Measurements from ENCODE around the gene WNT2B. TPM values are rescaled to one million over a fixed set of nuclear protein-coding genes. Genes with fewer than 3 reads are reported as not detected.
"Not testable (repeated sequence)": the region's sequence is repeated elsewhere in the genome, so short reads cannot be mapped to it uniquely, and the experiment has no call there.

Gene WNT2B
- polyA plus RNA-seq, 1 donor (not counting 4 experiments of a cell fraction or from before 2014, with no cell fraction given), result 0.51 TPM

GRCh38 chr1:112466078-112466660 is 42.6 kb upstream of the WNT2B start:
- Histone ChIP-seq H3K4me3 (ENCODE audit: control insufficient read depth in 2 of 3, extremely low read depth in 1 of 3, insufficient read depth in 2 of 3, low read depth in 1 of 3, low read length in 3 of 3) (peak overlapping the region in 2 of 3 experiments; percentile 55 to 70), H2AFZ (ENCODE audit: control insufficient read depth, low read length) (peak overlapping the region; percentile 75), H3K9me3 (ENCODE audit: control insufficient read depth, low read depth, low read length) (no peaks in the 10 kb centered on the region), H3K4me1 (ENCODE audit: control insufficient read depth, extremely low read depth, insufficient read depth, low read length) (peaks cover 57% of the 10 kb centered on the region), H3K4me2 (ENCODE audit: control insufficient read depth, extremely low read depth, insufficient read depth, low read depth, low read length) (peak overlapping the region; percentile 92), H3K27ac (ENCODE audit: control insufficient read depth, insufficient read depth, low read length) (peak overlapping the region; percentile 40), H3K9ac (ENCODE audit: control insufficient read depth, extremely low read depth, insufficient read depth, low read length) (peak overlapping the region; percentile 80), H3K27me3 (ENCODE audit: control insufficient read depth, extremely low read depth, insufficient read depth, low read length) (no peaks in the 10 kb centered on the region), H3K36me3 (ENCODE audit: control insufficient read depth in 2 of 2, extremely low read depth in 1 of 2, insufficient read depth in 2 of 2, low read length in 2 of 2) (no peaks in the 10 kb centered on the region), H3K79me2 (ENCODE audit: control insufficient read depth, insufficient read depth, low read length) (no peaks in the 10 kb centered on the region), H3K9me1 (ENCODE audit: control insufficient read depth, extremely low read depth, insufficient read depth, low read length) (peaks cover 3% of the 10 kb centered on the region), H4K20me1 (ENCODE audit: control insufficient read depth, extremely low read depth, insufficient read depth, low read length) (no peaks in the 10 kb centered on the region)
- peak; percentile 13 for FAIRE-seq
- DNase-seq (ENCODE audit: low read depth, low spot score), result peak; percentile 66
- dilution Hi-C loops (cut with MboI; ENCODE audit: extremely low pct_ligation_motif_present, low sequenced_read_pairs), result no loop called here
- TF ChIP-seq EZH2 (IDR thresholded peaks at IDR 0.05; ENCODE audit: low read length), result no peak
- peak; percentile 76 to 89 (median 84) for TF ChIP-seq CTCF (optimal IDR thresholded peaks at IDR 0.05 in 1 of 3, IDR thresholded peaks at IDR 0.05 in 1 of 3, conservative IDR thresholded peaks at IDR 0.05 in 1 of 3; ENCODE audit: extremely low read depth in 1 of 3, insufficient read depth in 2 of 3, low read length in 3 of 3)

- FAIRE-seq; H3K9me3 ChIP-seq (ENCODE audit: control insufficient read depth, low read depth, low read length); H3K79me2 ChIP-seq (ENCODE audit: control insufficient read depth, insufficient read depth, low read length); dilution Hi-C loops (cut with MboI; ENCODE audit: extremely low pct_ligation_motif_present, low sequenced_read_pairs); H3K4me2 ChIP-seq (ENCODE audit: control insufficient read depth, extremely low read depth, insufficient read depth, low read depth, low read length); H3K27ac ChIP-seq (ENCODE audit: control insufficient read depth, insufficient read depth, low read length); H3K9ac ChIP-seq (ENCODE audit: control insufficient read depth, extremely low read depth, insufficient read depth, low read length); H3K36me3 ChIP-seq (ENCODE audit: control insufficient read depth in 2 of 2, extremely low read depth in 1 of 2, insufficient read depth in 2 of 2, low read length in 2 of 2); H4K20me1 ChIP-seq (ENCODE audit: control insufficient read depth, extremely low read depth, insufficient read depth, low read length); DNase-seq (ENCODE audit: low read depth, low spot score); H3K9me1 ChIP-seq (ENCODE audit: control insufficient read depth, extremely low read depth, insufficient read depth, low read length); H3K27me3 ChIP-seq (ENCODE audit: control insufficient read depth, extremely low read depth, insufficient read depth, low read length); H2AFZ ChIP-seq (ENCODE audit: control insufficient read depth, low read length); H3K4me3 ChIP-seq (ENCODE audit: control insufficient read depth in 2 of 3, extremely low read depth in 1 of 3, insufficient read depth in 2 of 3, low read depth in 1 of 3, low read length in 3 of 3): not testable (repeated sequence)
- peaks cover 24% of the 10 kb centered on the region for H3K4me1 ChIP-seq (ENCODE audit: control insufficient read depth, extremely low read depth, insufficient read depth, low read length)
Observed at GRCh38 chr1:112470324-112470723, 38.4 kb upstream of the WNT2B start.

- Histone ChIP-seq H3K9ac (ENCODE audit: control insufficient read depth, extremely low read depth, insufficient read depth, low read length) (no peak overlapping the region), H2AFZ (ENCODE audit: control insufficient read depth, low read length) (no peak overlapping the region), H3K9me3 (ENCODE audit: control insufficient read depth, low read depth, low read length) (no peaks in the 10 kb centered on the region), H3K36me3 (ENCODE audit: control insufficient read depth in 2 of 2, extremely low read depth in 1 of 2, insufficient read depth in 2 of 2, low read length in 2 of 2) (no peaks in the 10 kb centered on the region), H3K4me2 (ENCODE audit: control insufficient read depth, extremely low read depth, insufficient read depth, low read depth, low read length) (no peak overlapping the region), H3K9me1 (ENCODE audit: control insufficient read depth, extremely low read depth, insufficient read depth, low read length) (no peaks in the 10 kb centered on the region), H3K27ac (ENCODE audit: control insufficient read depth, insufficient read depth, low read length) (no peak overlapping the region), H3K4me3 (ENCODE audit: control insufficient read depth in 2 of 3, extremely low read depth in 1 of 3, insufficient read depth in 2 of 3, low read depth in 1 of 3, low read length in 3 of 3) (no peak overlapping the region), H3K79me2 (ENCODE audit: control insufficient read depth, insufficient read depth, low read length) (no peaks in the 10 kb centered on the region), H3K27me3 (ENCODE audit: control insufficient read depth, extremely low read depth, insufficient read depth, low read length) (no peaks in the 10 kb centered on the region), H3K4me1 (ENCODE audit: control insufficient read depth, extremely low read depth, insufficient read depth, low read length) (peaks cover 17% of the 10 kb centered on the region), H4K20me1 (ENCODE audit: control insufficient read depth, extremely low read depth, insufficient read depth, low read length) (no peaks in the 10 kb centered on the region)
- dilution Hi-C loops (cut with MboI; ENCODE audit: extremely low pct_ligation_motif_present, low sequenced_read_pairs), result no loop called here
- TF ChIP-seq CTCF (optimal IDR thresholded peaks at IDR 0.05 in 1 of 3, IDR thresholded peaks at IDR 0.05 in 1 of 3, conservative IDR thresholded peaks at IDR 0.05 in 1 of 3; ENCODE audit: extremely low read depth in 1 of 3, insufficient read depth in 2 of 3, low read length in 3 of 3) (no peak), EZH2 (IDR thresholded peaks at IDR 0.05; ENCODE audit: low read length) (no peak)
- FAIRE-seq (no peak), DNase-seq (ENCODE audit: low read depth, low spot score) (no peak)
Observed at GRCh38 chr1:112470966-112471365, 37.8 kb upstream of the WNT2B start.

Measured in keratinocyte (primary cell).